ENCODE data around the gene INCA1.

Gene INCA1

DNA sequence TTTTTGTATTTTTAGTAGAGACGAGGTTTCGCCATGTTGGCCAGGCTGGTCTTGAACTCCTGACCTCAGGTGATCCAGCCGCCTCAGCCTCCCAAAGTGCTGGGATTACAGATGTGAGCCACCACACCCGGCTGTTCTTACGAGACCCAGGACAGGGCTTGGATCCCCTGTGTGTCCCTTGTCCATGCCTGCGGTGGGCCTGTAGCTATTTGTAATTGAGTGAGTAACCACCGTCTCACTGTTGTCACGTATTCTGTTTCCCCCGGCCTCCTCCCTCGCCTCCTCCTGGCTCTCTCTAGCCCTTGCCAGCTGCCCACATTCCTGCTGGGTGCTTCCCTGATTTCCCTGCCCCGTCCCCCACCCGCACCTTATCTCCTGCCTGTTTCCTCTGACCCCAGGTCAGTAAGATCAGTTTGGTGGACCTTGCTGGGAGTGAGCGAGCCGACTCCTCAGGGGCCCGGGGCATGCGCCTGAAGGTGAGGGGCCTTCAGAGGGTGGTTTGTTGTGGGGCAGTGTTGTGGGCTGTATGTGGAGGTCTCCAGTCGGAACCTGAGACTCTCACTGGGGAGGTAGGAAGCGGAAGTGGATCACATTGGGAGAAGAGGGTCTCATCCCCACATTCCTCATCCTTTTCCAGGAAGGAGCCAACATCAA is 6.0 kb upstream of the INCA1 start:
- no peak for DNase-seq

- no peak for DNase-seq
Measured at GRCh38 chr17:5002121-5002788, 4.9 kb upstream of the INCA1 start.

DNA sequence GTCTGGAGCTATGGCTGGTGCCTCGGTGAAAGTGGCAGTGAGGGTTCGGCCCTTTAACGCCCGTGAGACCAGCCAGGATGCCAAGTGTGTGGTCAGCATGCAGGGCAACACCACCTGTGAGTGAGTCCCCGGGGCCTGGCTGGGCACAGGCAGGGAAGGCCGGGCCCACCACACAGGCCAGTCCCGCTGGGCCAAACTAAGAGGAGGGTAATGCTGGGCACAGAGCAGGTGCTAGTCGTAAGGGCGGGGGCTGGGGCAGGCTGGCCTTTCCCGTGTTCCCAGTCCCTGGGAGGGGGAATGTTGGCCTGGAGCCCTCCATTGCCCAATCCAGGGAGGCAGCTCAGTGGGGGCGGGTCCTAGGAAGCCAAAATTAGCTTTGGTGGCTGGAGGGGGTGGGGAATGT is 2.9 kb upstream of the INCA1 start:
- no peak for DNase-seq

DNA sequence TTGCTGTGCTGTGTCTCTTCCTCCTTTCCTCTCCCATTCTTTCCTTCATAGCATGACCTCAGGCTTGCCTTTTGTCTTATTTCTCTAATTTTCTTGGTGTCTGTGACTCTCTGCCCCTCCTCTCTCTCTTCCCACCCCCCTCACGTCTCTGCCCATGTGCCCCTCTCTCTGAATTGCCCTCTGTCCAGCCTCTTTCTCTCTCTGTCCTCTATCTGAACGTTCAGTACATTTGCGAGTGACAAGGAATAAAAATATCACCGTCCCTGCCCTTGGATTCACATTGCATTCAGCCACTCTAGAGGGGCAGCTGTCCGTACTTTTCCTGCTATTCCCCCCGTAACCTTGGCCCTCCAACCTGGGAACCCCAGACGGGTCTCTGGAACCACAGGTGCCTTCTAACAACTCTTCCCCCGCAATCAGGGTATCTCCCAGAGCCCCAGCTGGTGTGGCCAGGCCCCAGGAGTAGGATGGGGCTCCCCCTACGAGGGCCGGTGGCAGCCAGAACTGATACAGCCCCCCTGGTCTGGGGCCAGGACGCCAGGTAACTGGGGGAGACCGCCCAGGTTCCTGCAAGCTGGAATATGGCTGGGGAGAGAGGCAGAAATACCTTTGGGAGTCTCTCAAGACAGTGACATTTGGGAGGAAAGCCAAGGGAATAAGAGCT is 2.2 kb upstream of the INCA1 start:
- DNase-seq, result no peak

GRCh38 chr17:4998732-4999429 is 1.6 kb upstream of the INCA1 start:
- no peak for DNase-seq

DNA sequence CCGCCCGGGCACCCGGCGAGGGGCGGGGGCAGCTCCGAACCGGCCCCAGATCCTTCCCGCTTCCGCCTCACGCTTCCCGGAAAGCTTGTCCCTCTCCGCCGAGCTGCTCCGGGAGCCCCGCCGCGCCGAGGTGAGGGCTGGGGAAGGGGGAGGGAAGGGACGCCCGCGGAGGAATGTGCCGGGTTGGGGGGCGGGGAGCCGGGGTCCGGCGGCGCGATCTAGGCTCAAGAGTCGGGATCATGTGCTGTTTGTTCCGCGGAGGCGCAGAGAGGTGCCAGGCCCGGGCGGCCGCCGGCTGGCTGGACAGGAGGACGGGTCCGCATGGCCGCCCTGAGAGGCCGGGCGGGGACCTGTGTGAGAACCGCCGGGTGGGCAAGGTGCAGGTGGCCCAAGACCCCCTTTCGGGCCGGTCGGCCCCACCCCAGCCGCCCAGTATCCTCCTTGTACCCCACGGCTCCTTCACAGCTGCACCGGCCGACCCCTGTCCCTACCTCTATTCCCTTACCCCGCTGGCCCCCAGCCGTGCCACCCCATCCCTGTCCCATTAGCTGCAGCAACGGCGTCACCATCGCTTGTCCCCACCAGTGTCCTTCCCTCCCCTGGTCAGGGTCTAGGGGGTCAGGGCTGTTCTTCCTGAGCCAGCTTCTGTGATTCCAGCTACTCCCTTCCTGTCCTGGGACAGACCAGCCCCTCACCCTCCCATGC is 857 bp upstream of the INCA1 start:
- DNase-seq, result peak; percentile 36

DNA sequence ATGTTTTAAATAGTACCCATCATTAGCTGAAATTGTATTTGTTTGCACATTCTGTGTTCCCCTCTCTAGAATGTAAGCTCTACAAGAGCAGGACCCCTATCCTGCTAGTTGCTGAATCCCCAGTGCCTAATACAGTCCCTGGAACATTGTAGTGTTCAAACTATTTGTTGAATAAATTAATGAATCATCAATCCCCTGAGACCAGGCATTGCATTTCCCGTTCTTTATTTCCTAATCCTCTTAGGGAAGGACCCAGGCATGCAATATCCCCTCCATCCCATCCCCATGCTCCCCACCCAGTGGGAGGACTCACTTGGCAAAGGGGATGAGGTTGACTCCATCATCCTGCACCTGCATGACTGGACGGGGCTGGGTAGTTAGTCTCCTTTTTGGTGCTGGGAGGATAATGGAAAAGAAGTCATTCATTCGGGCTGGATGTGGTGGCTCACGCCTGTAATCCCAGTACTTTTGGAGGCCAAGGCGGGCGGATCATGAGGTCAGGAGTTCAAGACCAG is 3.2 kb downstream of the INCA1 start:
- no peak for DNase-seq

GRCh38 chr17:4987767-4988567 is 9.4 kb downstream of the INCA1 start:
- DNase-seq, result no peak

GRCh38 chr17:4986951-4987766 is 10.2 kb downstream of the INCA1 start, which contains the start of gene CAMTA2:
CAMTA2 (minus strand) TSS chr17:4987675; CDS start chr17:4986222, 1,453 bp downstream.
- DNase-seq, result peak; percentile 91

DNA sequence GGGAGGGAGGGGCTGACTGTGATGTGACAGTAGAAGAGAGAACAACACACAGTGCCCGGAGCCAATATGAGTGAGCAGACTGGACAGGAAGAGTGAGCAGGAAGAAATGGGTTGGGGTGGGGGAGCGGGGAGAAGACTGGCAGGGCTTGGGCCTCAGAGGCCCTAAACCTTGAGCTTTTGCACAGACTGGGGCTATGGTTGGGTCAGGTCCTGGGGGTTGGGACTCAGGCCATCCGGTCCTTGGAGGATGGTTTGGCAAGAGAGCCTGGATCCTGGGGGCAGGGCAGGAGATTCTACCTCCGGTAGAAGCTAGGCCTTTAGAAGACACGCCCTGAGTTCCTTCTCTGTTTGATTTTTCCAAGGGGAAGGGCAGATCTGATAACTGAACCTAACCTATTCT is 10.9 kb downstream of the INCA1 start:
- DNase-seq, result no peak

DNA sequence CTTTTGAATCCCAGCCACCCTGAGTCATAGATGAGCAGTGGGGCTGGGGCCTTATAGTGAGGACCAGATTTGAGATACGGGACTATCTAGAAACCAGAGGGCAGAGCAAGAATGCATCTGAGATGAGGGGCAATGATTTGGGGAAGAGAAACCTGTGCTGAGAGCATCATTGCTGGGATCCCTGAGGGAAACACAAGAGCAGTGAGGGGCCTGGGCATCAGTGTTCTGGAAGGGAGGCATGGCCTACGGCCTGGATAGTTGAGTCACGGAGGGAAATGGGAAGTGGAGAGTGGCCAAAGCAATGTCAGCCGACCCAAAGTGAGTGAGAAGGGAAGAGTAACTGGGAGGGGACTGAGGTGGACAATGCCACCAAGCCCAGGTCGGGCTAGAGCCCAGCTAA is 15.0 kb downstream of the INCA1 start:
- DNase-seq, result no peak

- no peak for DNase-seq
Measured at GRCh38 chr17:4980644-4981216, 16.6 kb downstream of the INCA1 start.

GRCh38 chr17:4978726-4979125 is 18.6 kb downstream of the INCA1 start:
- DNase-seq, result no peak

- DNase-seq, result no peak
Measured at GRCh38 chr17:4974115-4974670, 23.1 kb downstream of the INCA1 start.

- no peak for DNase-seq
Measured at GRCh38 chr17:4973256-4974114, 23.8 kb downstream of the INCA1 start.

DNA sequence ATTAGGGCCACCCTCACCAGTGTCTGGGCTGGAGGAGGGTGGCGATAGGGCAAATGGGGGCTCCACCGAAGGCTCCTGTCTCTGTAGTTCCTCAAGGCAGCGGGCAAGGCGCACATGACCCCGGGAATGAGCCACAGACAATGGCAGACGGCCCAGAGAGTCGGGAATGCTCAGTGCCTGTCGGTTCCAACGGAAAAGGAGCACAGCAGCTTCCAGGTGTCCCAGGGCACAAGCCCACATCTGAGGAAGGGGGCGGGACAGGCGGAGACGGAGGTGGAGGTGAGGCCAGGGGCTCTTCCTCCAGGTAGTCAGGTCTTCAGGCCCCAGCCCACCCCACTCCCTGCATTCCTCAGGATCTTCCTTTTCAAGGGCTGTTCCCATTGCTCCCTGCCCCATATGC is 24.6 kb downstream of the INCA1 start:
- no peak for DNase-seq

DNA sequence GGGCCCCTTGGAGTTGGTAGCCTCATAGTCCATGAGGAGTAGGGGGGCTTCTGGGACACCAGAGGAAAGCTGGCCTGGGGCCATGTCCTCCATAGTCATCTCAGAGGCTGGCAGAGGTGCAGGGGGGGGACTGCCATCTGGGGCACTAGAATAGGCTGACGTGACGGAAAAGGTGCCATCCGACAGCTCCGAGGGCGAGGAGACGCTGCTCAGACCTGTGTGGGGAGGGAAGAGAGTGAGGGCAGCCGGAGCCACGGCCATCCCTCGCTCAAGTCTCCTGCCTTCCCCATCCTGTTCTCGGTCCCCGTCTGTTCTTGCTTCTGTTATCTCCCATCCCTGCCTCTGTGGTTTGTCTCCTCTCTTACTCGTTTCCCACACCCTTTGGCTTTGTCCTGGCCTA is 25.0 kb downstream of the INCA1 start:
- no peak for DNase-seq

- DNase-seq, result no peak
Measured at GRCh38 chr17:4971826-4972225, 25.5 kb downstream of the INCA1 start.

DNA sequence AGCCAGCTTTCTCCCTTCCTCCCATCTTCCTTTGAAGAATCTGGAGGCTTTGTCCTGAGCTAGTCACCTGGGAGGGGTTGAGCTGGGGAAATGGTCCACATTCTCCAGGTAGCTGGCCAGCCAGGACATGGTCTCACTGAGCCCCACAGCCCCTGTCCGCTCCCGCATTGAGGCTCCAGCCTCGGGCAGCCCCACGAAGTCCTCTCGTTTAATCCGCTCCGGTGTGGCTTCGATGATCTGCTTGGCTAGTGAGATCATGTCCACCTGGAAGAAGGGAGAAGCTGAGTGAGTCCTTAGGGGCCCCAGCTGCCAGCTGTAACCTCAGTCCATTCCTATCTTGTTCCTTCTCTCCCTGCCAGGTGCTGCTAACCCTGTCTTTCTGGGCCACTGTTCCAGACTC is 27.0 kb downstream of the INCA1 start:
- no peak for DNase-seq
